Panc1 (cell line): ENCODE measurements around the gene ALDH1B1. TPM values are rescaled to one million over a fixed set of nuclear protein-coding genes. Genes with fewer than 3 reads are reported as not detected.

Experiments used
- ATAC-seq: fragments of 200-7000 bp; cut with Tn5 transposase; 2 replicates; pipeline ENCODE4 v1.9.1; 2020; ENCODE audit warnings: mild to moderate bottlenecking, moderate library complexity
- BruUV-seq: library from RNA; stranded (reverse); fragments of 400-500 nt; replicated peaks from 2 replicates; lab custom pipeline; 2021; lab: Mats Ljungman, UMichigan
- CTCF ChIA-PET: fragments of 300-600 bp; sonication (Branson Sonifier 250); formaldehyde crosslinking; loops from one replicate; lab custom pipeline; 2022; ENCODE audit warnings: antibody characterized with exemption; lab: Charles Lee
- POLR2A ChIA-PET: fragments of 300-600 bp; sonication (Branson Sonifier 250); formaldehyde crosslinking; loops from one replicate; lab custom pipeline; 2022; ENCODE audit warnings: antibody characterized with exemption; lab: Charles Lee
- DNase-seq: peaks from one replicate; pipeline ENCODE4 v3.0.0-alpha.2; 2010; ENCODE audit warnings: low read depth, low spot score
- H3K27ac ChIP-seq: 2 replicates; pipeline ENCODE4 v1.5.1; 2011; ENCODE audit warnings: mild to moderate bottlenecking, low read length, inconsistent platforms
- H3K27me3 ChIP-seq: fragments of 200-500 bp; sonication (Bioruptor generic); 2 replicates; pipeline ENCODE4 v1.6.0; 2014; ENCODE audit warnings: low read length, inconsistent platforms; ENCODE audit not compliant: control insufficient read depth, insufficient read depth
- H3K36me3 ChIP-seq: fragments of 200-500 bp; sonication (Bioruptor generic); 2 replicates; pipeline ENCODE4 v1.5.1; 2014; ENCODE audit warnings: inconsistent platforms, mild to moderate bottlenecking, low read length, moderate library complexity; ENCODE audit not compliant: control insufficient read depth, insufficient read depth
- H3K4me1 ChIP-seq: 2 replicates; pipeline ENCODE4 v1.5.1; 2011; ENCODE audit warnings: inconsistent platforms, mild to moderate bottlenecking, low read length, moderate library complexity; ENCODE audit not compliant: control insufficient read depth, insufficient read depth
- H3K4me3 ChIP-seq, 2 experiments: 2 replicates each; pipeline ENCODE4 v1.5.1; 2011 to 2012; ENCODE audit warnings: low read depth in 2 of 2, low read length in 2 of 2, mild to moderate bottlenecking in 2 of 2, inconsistent platforms in 1 of 2, moderate library complexity in 1 of 2
- H3K9me3 ChIP-seq: fragments of 200-500 bp; sonication (Bioruptor generic); 2 replicates; pipeline ENCODE4 v1.5.1; 2014; ENCODE audit warnings: low read depth, mild to moderate bottlenecking, inconsistent platforms, low read length, moderate library complexity; ENCODE audit not compliant: control insufficient read depth, insufficient read depth
- CTCF ChIP-seq: fragments of 450-650 bp; IDR thresholded peaks from 2 replicates; pipeline ENCODE4 v1.5.1; 2017; ENCODE audit warnings: mild to moderate bottlenecking
- POLR2AphosphoS5 ChIP-seq: IDR thresholded peaks from 2 replicates; pipeline ENCODE4 v1.6.1; 2012; ENCODE audit warnings: mild to moderate bottlenecking, low read depth, low read length, moderate library complexity
- REST ChIP-seq, 2 experiments: IDR thresholded peaks; 2 replicates each; pipeline ENCODE4 v1.6.1; 2011 to 2012; ENCODE audit warnings: low read depth in 2 of 2, control low read depth in 1 of 2, low read length in 1 of 2, mild to moderate bottlenecking in 1 of 2, moderate library complexity in 1 of 2; ENCODE audit not compliant: insufficient read depth in 1 of 2
- SIN3A ChIP-seq: IDR thresholded peaks from 2 replicates; pipeline ENCODE4 v1.6.1; 2012; ENCODE audit warnings: low read depth, mild to moderate bottlenecking, low read length, moderate library complexity, borderline replicate concordance; ENCODE audit not compliant: insufficient read depth
- TCF7L2 ChIP-seq: IDR thresholded peaks from 2 replicates; pipeline ENCODE4 v1.6.1; 2011; ENCODE audit warnings: mild to moderate bottlenecking, low read depth, low read length, inconsistent platforms
- in situ Hi-C: cut with HindIII; loops from 2 replicates; pipeline ENCODE4 v1.10.0; 2016; ENCODE audit warnings: low sequenced_read_pairs, low pct_unique_long_range_greater_than_20kb
- intact Hi-C: fragments of 100-400 bp; cut with micrococcal nuclease; formaldehyde crosslinking; loops from one replicate; pipeline ENCODE4 v1.10.0; 2022; ENCODE audit not compliant: unreplicated experiment
- total RNA-seq: library from RNA; stranded (reverse); gene quantifications from one replicate; pipeline ENCODE4 v1.2.1, GENCODE V29; 2021; ENCODE audit not compliant: unreplicated experiment

Gene ALDH1B1
- total RNA-seq, 1 experiment from 2014 or later = 34.2 TPM

GRCh38 chr9:38361473-38361850, 31.0 kb upstream of the ALDH1B1 start:
- Histone ChIP-seq H3K27ac (no peak overlapping the region), H3K4me1 (peaks cover 2% of the 10 kb centered on the region; the same call in 1 of the 2 replicates), H3K9me3 (no peaks in the 10 kb centered on the region), H3K36me3 (no peaks in the 10 kb centered on the region), H3K27me3 (no peaks in the 10 kb centered on the region), H3K4me3 (no peak overlapping the region)
- intact Hi-C loops (loop anchor here (5.0 kb wide), 1 partner anchor 449 kb away; no protein-coding TSS in a partner anchor), in situ Hi-C loops (no loop called here)
- ChIA-PET CTCF (no interaction called here), POLR2A (no interaction called here)
- no TSS peak for BruUV-seq
- ATAC-seq (no peak), DNase-seq (no peak)
- TF ChIP-seq POLR2AphosphoS5 (no peak), TCF7L2 (no peak), SIN3A (no peak), REST (IDR thresholded peaks at IDR 0.05; ENCODE audit: insufficient read depth in 1 of 2, low read depth in 2 of 2, low read length in 1 of 2) (no peak), CTCF (no peak)

- no TSS peak for BruUV-seq
- no peak for TF ChIP-seq TCF7L2
- TF ChIP-seq CTCF = peak; percentile 70
- ChIA-PET POLR2A (no interaction called here), CTCF (interaction anchor here (0.7 kb wide), 1 partner anchor 60 kb away, joined by 5 read pairs; no protein-coding TSS in a partner anchor)
- Histone ChIP-seq H3K4me3 (peak overlapping the region in 1 of 2 experiments; percentile 5; a peak in 1 of 4 replicates), H3K36me3 (no peaks in the 10 kb centered on the region), H3K27me3 (no peaks in the 10 kb centered on the region), H3K27ac (no peak overlapping the region), H3K4me1 (peaks cover 2% of the 10 kb centered on the region; the same call in 1 of the 2 replicates), H3K9me3 (no peaks in the 10 kb centered on the region)
- in situ Hi-C loops = no loop called here
- DNase-seq = peak; percentile 36
- intact Hi-C loops = loop anchor here (5.0 kb wide), 1 partner anchor 451 kb away; no protein-coding TSS in a partner anchor
- ATAC-seq = peak; percentile 67
Observed at GRCh38 chr9:38362852-38363588, 29.5 kb upstream of the ALDH1B1 start.
